OCI-LY3 (cell line): ENCODE results near the gene FGF11.

Experiments
- H2AFZ ChIP-seq: fragments of 200-600, 300-600 bp; shearing (Covaris generic); 2 replicates; pipeline ENCODE4 v1.6.0; 2014; ENCODE audit warnings: antibody characterized with exemption, low read depth, low read length
- H3K27ac ChIP-seq: fragments of 200-600, 300-600 bp; sonication (generic); 2 replicates; pipeline ENCODE4 v1.5.1; 2014; ENCODE audit warnings: mild to moderate bottlenecking, low read length, moderate library complexity, mixed read lengths
- H3K27me3 ChIP-seq: fragments of 200-600, 300-600 bp; sonication (generic); 2 replicates; pipeline ENCODE4 v1.6.1; 2014; ENCODE audit warnings: low read depth, low read length, mixed read lengths
- H3K36me3 ChIP-seq: fragments of 200-600, 300-600 bp; sonication (generic); replicated peaks from 2 replicates; pipeline ENCODE3; 2014; ENCODE audit warnings: low read depth, low read length, mixed read lengths
- H3K4me1 ChIP-seq: fragments of 300-600, 200-600 bp; sonication (generic); 2 replicates; pipeline ENCODE4 v1.6.1; 2014; ENCODE audit warnings: low read length, mixed read lengths
- H3K4me2 ChIP-seq: fragments of 200-600, 300-600 bp; sonication (generic); 2 replicates; pipeline ENCODE4 v1.6.1; 2014; ENCODE audit warnings: low read length, mixed read lengths
- H3K4me3 ChIP-seq: fragments of 300-600, 200-600 bp; sonication (generic); 2 replicates; pipeline ENCODE4 v1.5.1; 2014; ENCODE audit warnings: antibody characterized with exemption, mild to moderate bottlenecking, low read length, moderate library complexity
- H3K79me2 ChIP-seq: fragments of 300-600, 200-600 bp; shearing (Covaris generic); 2 replicates; pipeline ENCODE4 v1.6.1; 2014; ENCODE audit warnings: mild to moderate bottlenecking, low read length, mixed read lengths
- H3K9ac ChIP-seq: fragments of 300-600, 200-600 bp; shearing (Covaris generic); 2 replicates; pipeline ENCODE4 v1.6.0; 2014; ENCODE audit warnings: mild to moderate bottlenecking, low read length, moderate library complexity
- H3K9me3 ChIP-seq: fragments of 200-600, 300-600 bp; shearing (Covaris generic); 2 replicates; pipeline ENCODE4 v1.6.1; 2014; ENCODE audit warnings: low read length, mixed read lengths; ENCODE audit not compliant: insufficient read depth
- H4K20me1 ChIP-seq: fragments of 200-600, 300-600 bp; sonication (generic); 2 replicates; pipeline ENCODE4 v1.6.1; 2016; ENCODE audit warnings: low read length, mixed read lengths; ENCODE audit not compliant: insufficient read depth
- EZH2phosphoT487 ChIP-seq: fragments of 200-600 bp; shearing (Covaris generic); IDR thresholded peaks from 2 replicates; pipeline ENCODE4 v1.6.1; 2018; ENCODE audit warnings: antibody characterized with exemption, mixed run types, low read depth
- TF ChIP-seq, protein P1 (sequence below): fragments of 200-600, 300-600 bp; sonication (generic); IDR thresholded peaks from 2 replicates; pipeline ENCODE4 v1.5.1; 2014; ENCODE audit warnings: antibody characterized with exemption, low read length, low read depth

FGF11 gene

GRCh38 chr17:7406235-7406825 lies 33.0 kb upstream of the FGF11 start:
- no peak overlapping the region for H3K4me3 ChIP-seq
- peaks cover 5% of the 10 kb centered on the region; the same call in 1 of the 2 replicates for H3K27me3 ChIP-seq
- no peaks in the 10 kb centered on the region for H3K79me2 ChIP-seq
- no peak overlapping the region for H3K27ac ChIP-seq
- H3K9me3 ChIP-seq: no peaks in the 10 kb centered on the region
- H3K4me2 ChIP-seq: no peak overlapping the region
- no peak overlapping the region for H2AFZ ChIP-seq
- H3K4me1 ChIP-seq: peaks cover 10% of the 10 kb centered on the region
- TF ChIP-seq, protein P1, sequence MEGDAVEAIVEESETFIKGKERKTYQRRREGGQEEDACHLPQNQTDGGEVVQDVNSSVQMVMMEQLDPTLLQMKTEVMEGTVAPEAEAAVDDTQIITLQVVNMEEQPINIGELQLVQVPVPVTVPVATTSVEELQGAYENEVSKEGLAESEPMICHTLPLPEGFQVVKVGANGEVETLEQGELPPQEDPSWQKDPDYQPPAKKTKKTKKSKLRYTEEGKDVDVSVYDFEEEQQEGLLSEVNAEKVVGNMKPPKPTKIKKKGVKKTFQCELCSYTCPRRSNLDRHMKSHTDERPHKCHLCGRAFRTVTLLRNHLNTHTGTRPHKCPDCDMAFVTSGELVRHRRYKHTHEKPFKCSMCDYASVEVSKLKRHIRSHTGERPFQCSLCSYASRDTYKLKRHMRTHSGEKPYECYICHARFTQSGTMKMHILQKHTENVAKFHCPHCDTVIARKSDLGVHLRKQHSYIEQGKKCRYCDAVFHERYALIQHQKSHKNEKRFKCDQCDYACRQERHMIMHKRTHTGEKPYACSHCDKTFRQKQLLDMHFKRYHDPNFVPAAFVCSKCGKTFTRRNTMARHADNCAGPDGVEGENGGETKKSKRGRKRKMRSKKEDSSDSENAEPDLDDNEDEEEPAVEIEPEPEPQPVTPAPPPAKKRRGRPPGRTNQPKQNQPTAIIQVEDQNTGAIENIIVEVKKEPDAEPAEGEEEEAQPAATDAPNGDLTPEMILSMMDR: no peak
- TF ChIP-seq EZH2phosphoT487: no peak
- H3K9ac ChIP-seq: no peak overlapping the region
- no peaks in the 10 kb centered on the region for H4K20me1 ChIP-seq
- H3K36me3 ChIP-seq: no peaks in the 10 kb centered on the region

DNA sequence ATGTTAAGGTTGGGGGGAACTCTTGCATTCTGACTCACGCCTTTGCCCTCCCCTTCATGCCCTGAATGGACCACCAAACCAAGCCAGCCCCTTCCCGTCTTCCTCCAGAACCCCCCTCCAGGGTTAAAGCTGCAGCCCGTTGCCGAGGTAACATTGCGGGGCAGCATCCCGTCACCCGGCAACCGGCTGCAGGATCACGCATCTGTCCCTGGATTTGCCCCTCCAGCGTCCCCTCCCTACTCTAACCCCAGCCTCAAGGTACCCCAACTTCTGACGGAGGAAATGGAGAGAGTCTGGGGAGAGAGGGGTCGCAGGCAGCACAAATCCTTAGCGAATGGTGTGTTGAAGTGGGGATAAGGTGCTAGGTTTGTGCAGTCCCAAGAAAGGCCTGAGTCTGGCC lies 32.2 kb upstream of the FGF11 start:
- Histone ChIP-seq H3K79me2 (no peaks in the 10 kb centered on the region), H3K27ac (no peak overlapping the region), H3K36me3 (no peaks in the 10 kb centered on the region), H3K27me3 (peaks cover 5% of the 10 kb centered on the region; the same call in 1 of the 2 replicates), H3K9me3 (no peaks in the 10 kb centered on the region), H3K9ac (no peak overlapping the region), H2AFZ (no peak overlapping the region), H4K20me1 (no peaks in the 10 kb centered on the region), H3K4me2 (no peak overlapping the region), H3K4me3 (no peak overlapping the region), H3K4me1 (peaks cover 10% of the 10 kb centered on the region)
- TF ChIP-seq EZH2phosphoT487: no peak
- TF ChIP-seq, protein P1: no peak

DNA sequence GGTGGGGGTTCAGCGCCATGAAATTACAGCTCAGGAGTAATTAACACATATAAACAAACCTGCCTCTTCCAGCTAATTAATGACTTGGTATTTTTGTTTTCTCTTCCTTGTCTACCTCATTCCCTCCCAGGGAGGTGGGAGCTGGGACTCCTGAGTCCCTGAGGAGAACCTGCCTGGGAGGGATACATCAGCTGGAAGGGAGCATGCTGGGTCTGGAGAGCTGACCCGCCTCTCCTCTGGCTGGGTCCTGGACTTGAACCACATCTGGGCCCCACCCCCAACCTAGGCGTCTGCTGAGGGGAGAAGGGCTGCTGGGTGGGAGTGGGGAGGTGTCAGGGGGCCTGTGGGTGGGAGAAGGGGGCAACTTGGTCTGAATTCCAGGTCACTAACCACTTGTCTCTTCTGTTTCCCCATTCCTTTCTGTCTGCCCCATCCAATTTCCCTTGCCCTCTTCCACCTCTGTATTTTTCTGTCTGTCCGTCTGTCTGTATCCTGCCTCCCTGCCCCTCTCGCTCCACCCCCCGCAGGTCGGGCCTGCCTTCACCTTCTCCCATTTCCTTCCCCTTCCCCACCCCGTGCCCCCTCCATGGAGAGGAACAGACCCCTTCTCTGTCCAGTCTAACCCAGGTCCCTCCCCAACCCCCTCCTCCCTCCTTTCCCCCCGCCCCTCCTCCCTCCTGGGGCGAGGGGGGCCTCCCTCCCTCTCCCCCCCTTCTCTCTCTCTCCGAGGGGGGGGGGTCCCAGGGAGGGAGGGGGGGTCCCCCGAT lies 31.6 kb upstream of the FGF11 start, which contains the start of gene NLGN2:
Gene NLGN2 (plus strand): TSS at position 361 of the 767 bp plus-strand sequence. CDS start 411 bp downstream, outside the sequence.
- H3K9me3 ChIP-seq: no peaks in the 10 kb centered on the region
- H3K4me2 ChIP-seq: no peak within 1 kb of the TSS
- H3K4me3 ChIP-seq: no peak within 1 kb of the TSS
- no peak within 1 kb of the TSS for H3K9ac ChIP-seq
- H2AFZ ChIP-seq: no peak within 1 kb of the TSS
- TF ChIP-seq, protein P1: no peak
- TF ChIP-seq EZH2phosphoT487: no peak
- no peak within 1 kb of the TSS for H3K27ac ChIP-seq
- H3K36me3 ChIP-seq: no peaks in the 10 kb centered on the region
- no peaks in the 10 kb centered on the region for H4K20me1 ChIP-seq
- H3K27me3 ChIP-seq: peaks cover 5% of the 10 kb centered on the region; the same call in 1 of the 2 replicates
- peaks cover 10% of the 10 kb centered on the region for H3K4me1 ChIP-seq
- no peaks in the 10 kb centered on the region for H3K79me2 ChIP-seq

- H3K36me3 ChIP-seq: no peaks in the 10 kb centered on the region
- no peak overlapping the region for H3K4me3 ChIP-seq
- H2AFZ ChIP-seq: no peak overlapping the region
- H3K4me1 ChIP-seq: peaks cover 5% of the 10 kb centered on the region
- H4K20me1 ChIP-seq: no peaks in the 10 kb centered on the region
- H3K27ac ChIP-seq: no peak overlapping the region
- H3K9me3 ChIP-seq: no peaks in the 10 kb centered on the region
- no peaks in the 10 kb centered on the region for H3K79me2 ChIP-seq
- H3K27me3 ChIP-seq: peaks cover 5% of the 10 kb centered on the region; the same call in 1 of the 2 replicates
- TF ChIP-seq, protein P1: no peak
- TF ChIP-seq EZH2phosphoT487: no peak
- H3K9ac ChIP-seq: no peak overlapping the region
- H3K4me2 ChIP-seq: no peak overlapping the region
These were observed 31.0 kb upstream of the FGF11 start for GRCh38 chr17:7408252-7408727.
